Gastroesophageal sphincter (tissue), 3 donors: Measurements from ENCODE around the gene RTN4R.

Experiments
- POLR2A ChIP-seq, 2 donors: fragments of 450-650 bp; IDR thresholded peaks; one replicate each; pipeline ENCODE4 v1.6.1; 2017; ENCODE audit warnings: antibody characterized with exemption in 2 of 2, mild to moderate bottlenecking in 2 of 2, moderate library complexity in 1 of 2
- TF ChIP-seq, protein P1 (sequence below), 4 experiments: fragments of 200-600 bp in 2 of 4; fragments of 450-650 bp in 2 of 4; sonication (generic) in 1 of 4; IDR thresholded peaks; one replicate each; pipeline ENCODE4 v1.5.1; 2017 to 2019; ENCODE audit warnings: antibody characterized with exemption in 4 of 4, mild to moderate bottlenecking in 2 of 4, moderate library complexity in 2 of 4

DNA sequence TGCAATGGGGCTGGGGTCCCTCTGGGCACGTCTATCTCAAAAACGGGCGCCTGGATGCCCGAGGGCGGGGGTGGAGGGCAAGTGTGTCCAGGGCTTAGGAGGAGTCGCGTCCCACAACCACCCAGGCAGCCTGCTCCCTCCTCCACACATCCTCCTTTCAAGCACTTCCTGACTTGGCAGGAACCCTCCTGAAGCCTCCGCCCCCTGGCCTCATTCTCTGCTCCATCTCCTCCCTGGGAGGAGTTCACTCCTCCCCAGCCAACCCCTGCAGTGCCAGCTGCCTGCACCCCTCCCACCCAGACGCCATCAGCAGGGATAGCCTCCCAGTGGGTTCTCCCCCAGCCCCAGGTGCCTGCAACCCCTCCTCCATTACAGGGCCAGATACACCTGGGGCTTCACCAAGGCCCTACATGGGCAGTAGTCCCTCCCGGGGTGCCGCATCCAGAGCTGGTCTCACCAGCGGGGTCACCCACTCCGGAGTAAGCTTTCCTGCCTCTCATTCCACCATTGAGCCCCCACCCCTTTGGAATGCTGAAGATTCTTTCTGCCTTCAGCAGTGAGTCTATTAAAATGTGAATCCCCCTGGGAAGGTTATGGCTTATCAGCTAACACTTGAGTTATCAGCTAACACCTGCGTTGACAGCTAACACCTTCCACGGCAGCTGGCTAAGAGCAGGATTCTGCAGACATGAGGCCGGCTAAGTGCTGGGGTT is 24.4 kb downstream of the RTN4R start:
- TF ChIP-seq, protein P1, sequence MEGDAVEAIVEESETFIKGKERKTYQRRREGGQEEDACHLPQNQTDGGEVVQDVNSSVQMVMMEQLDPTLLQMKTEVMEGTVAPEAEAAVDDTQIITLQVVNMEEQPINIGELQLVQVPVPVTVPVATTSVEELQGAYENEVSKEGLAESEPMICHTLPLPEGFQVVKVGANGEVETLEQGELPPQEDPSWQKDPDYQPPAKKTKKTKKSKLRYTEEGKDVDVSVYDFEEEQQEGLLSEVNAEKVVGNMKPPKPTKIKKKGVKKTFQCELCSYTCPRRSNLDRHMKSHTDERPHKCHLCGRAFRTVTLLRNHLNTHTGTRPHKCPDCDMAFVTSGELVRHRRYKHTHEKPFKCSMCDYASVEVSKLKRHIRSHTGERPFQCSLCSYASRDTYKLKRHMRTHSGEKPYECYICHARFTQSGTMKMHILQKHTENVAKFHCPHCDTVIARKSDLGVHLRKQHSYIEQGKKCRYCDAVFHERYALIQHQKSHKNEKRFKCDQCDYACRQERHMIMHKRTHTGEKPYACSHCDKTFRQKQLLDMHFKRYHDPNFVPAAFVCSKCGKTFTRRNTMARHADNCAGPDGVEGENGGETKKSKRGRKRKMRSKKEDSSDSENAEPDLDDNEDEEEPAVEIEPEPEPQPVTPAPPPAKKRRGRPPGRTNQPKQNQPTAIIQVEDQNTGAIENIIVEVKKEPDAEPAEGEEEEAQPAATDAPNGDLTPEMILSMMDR (IDR thresholded peaks at IDR 0.05), result no peak
- TF ChIP-seq POLR2A (IDR thresholded peaks at IDR 0.05), result no peak
